Measurements from ENCODE around the gene PDXP.

Gene PDXP

GRCh38 chr22:37696657-37697537 is 38.4 kb downstream of the PDXP start, which contains the start of gene TRIOBP:
TSS of gene TRIOBP (plus strand) at chr22:37697048. CDS start at chr22:37701366, 4,318 bp downstream.
- Histone ChIP-seq H3K9me3 (no peaks in the 10 kb centered on the region), H3K4me1 (peaks cover 10% of the 10 kb centered on the region), H3K27me3 (no peaks in the 10 kb centered on the region), H3K36me3 (peaks cover 18% of the 10 kb centered on the region), H3K4me3 (ENCODE audit: low read depth, low read length) (peak within 1 kb of the TSS; percentile 71)
- TF ChIP-seq CTCF (IDR thresholded peaks at IDR 0.05; ENCODE audit: low read depth, low read length), result peak; percentile 42
- DNase-seq, result peak; percentile 100

DNA sequence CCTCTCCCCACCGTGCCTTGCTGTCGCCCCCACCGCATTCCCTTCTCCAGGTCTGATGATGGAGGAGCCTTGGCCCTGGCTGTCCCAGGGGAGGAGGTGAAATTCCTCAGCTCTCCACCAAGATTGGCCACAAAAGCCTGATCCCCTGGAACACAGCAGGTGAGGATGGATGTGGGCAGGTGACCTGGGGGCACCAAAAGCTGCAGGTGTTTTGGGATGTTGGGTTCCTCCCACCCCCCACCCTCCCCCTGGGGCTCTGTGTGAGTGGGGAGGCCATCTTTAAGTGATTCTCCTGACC is 39.0 kb downstream of the PDXP start:
- Histone ChIP-seq H3K27me3 (no peaks in the 10 kb centered on the region), H3K36me3 (peaks cover 14% of the 10 kb centered on the region), H3K9me3 (no peaks in the 10 kb centered on the region), H3K4me1 (peaks cover 10% of the 10 kb centered on the region), H3K4me3 (ENCODE audit: low read depth, low read length) (peak overlapping the region; percentile 71)
- no peak for DNase-seq
- TF ChIP-seq CTCF (IDR thresholded peaks at IDR 0.05; ENCODE audit: low read depth, low read length), result no peak

- DNase-seq, result no peak
- Histone ChIP-seq H3K9me3 (no peaks in the 10 kb centered on the region), H3K27me3 (no peaks in the 10 kb centered on the region), H3K4me1 (peaks cover 4% of the 10 kb centered on the region; the same call in 1 of the 2 replicates), H3K36me3 (peaks cover 4% of the 10 kb centered on the region), H3K4me3 (ENCODE audit: low read depth, low read length) (no peak overlapping the region)
- TF ChIP-seq CTCF (IDR thresholded peaks at IDR 0.05; ENCODE audit: low read depth, low read length), result no peak
Observed at GRCh38 chr22:37701141-37701786, 42.7 kb downstream of the PDXP start.

DNA sequence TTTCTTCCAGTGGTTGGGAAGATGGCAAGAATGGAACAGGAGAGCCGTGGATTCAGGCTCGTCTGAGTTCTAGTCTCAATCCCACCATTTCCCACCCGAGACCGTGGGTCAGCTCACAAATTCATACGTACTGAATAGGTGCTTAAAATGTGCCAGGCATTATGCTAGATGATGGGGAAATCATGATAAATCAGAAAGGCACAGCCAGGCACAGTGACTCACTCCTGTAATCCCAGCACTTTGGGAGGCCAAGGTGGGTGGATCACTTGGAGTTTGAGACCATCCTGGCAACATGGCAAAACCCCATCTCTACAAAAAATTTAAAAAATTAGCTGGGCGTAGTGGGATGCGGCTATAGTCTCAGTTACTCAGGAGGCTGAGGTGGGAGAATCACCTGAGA is 45.4 kb downstream of the PDXP start:
- Histone ChIP-seq H3K4me3 (ENCODE audit: low read depth, low read length) (no peak overlapping the region), H3K36me3 (peaks cover 4% of the 10 kb centered on the region)

DNA sequence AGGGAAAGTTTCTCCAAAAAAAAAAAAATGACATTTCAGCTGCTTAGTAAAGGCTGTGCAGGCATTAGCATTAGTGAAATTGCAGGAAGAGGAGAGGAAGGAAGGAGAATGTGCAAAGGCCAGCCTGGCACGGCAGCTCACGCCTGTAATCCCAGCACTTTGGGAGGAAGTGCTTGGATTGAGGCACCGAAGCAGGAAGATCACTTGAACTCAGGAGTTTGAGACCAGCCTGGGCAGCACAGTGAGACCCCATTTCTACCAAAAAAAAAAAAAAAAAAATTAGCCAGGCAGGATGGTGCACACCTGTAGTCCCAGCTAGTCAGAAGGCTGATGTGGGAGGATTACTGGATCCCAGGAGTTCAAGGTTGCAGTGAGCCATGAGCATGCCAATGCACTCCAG is 46.1 kb downstream of the PDXP start:
- Histone ChIP-seq H3K27me3 (no peaks in the 10 kb centered on the region), H3K4me3 (ENCODE audit: low read depth, low read length) (no peak overlapping the region), H3K9me3 (no peaks in the 10 kb centered on the region), H3K36me3 (peaks cover 4% of the 10 kb centered on the region), H3K4me1 (no peaks in the 10 kb centered on the region)
- DNase-seq, result no peak
- no peak for TF ChIP-seq CTCF (IDR thresholded peaks at IDR 0.05; ENCODE audit: low read depth, low read length)

More for the DNA sequence above, 45.4 kb downstream of the PDXP start:
- no peaks in the 10 kb centered on the region for H3K27me3 ChIP-seq
- H3K9me3 ChIP-seq, result no peaks in the 10 kb centered on the region
- no peaks in the 10 kb centered on the region for H3K4me1 ChIP-seq
- TF ChIP-seq CTCF (IDR thresholded peaks at IDR 0.05; ENCODE audit: low read depth, low read length), result no peak
- DNase-seq, result no peak

GRCh38 chr22:37705205-37705604 is 46.7 kb downstream of the PDXP start:
- no peak for DNase-seq
- Histone ChIP-seq H3K4me1 (no peaks in the 10 kb centered on the region), H3K36me3 (peaks cover 4% of the 10 kb centered on the region), H3K27me3 (no peaks in the 10 kb centered on the region), H3K4me3 (ENCODE audit: low read depth, low read length) (no peak overlapping the region), H3K9me3 (no peaks in the 10 kb centered on the region)
- no peak for TF ChIP-seq CTCF (IDR thresholded peaks at IDR 0.05; ENCODE audit: low read depth, low read length)

All from BE2C (cell line).